SK-MEL-5 (cell line): Measurements from ENCODE around the gene CDC14A. TPM values are rescaled to one million over a fixed set of nuclear protein-coding genes. Genes with fewer than 3 reads are reported as not detected.

ENCODE experiments used
- DNase-seq: peaks from one replicate; pipeline ENCODE4 v3.0.0-alpha.2; 2016; ENCODE audit warnings: low read depth, low spot score
- in situ Hi-C: cut with HindIII; loops from 2 replicates; pipeline ENCODE4 v1.10.0; 2016; ENCODE audit warnings: low sequenced_read_pairs, high pct_unique_total_duplicates, low pct_unique_long_range_greater_than_20kb
- total RNA-seq: library from RNA; depleted of rRNA; stranded (reverse); fragments of >200 nt; shearing (Covaris generic); gene quantifications from 2 replicates; pipeline ENCODE4 v1.2.3, GENCODE V29; 2014; rRNA removed

The CDC14A gene
- total RNA-seq, 1 experiment from 2014 or later = 5.8 TPM

GRCh38 chr1:100565937-100566699, 213.8 kb downstream of the CDC14A start:
- in situ Hi-C loops = no loop called here
- no peak for DNase-seq

- DNase-seq = no peak
- in situ Hi-C loops = no loop called here
These were observed 214.8 kb downstream of the CDC14A start for GRCh38 chr1:100567062-100567461.

Other genes with a start within 250 kb of the CDC14A start
- 7.1 TPM in 2 replicates for gene SASS6, start 219.6 kb upstream of the CDC14A start, total RNA-seq
- gene TRMT13, start 219.3 kb upstream of the CDC14A start, total RNA-seq = 13.7 and 20.3 TPM in 2 replicates
- gene LRRC39, start 174.2 kb upstream of the CDC14A start, total RNA-seq = 4.2 and 5.0 TPM in 2 replicates
- gene DBT, start 102.7 kb upstream of the CDC14A start, total RNA-seq = 3.6 and 4.9 TPM in 2 replicates
- 48.7 and 53.2 TPM in 2 replicates for gene RTCA, start 86.3 kb upstream of the CDC14A start, total RNA-seq
- gene GPR88, start 185.6 kb downstream of the CDC14A start, total RNA-seq = not detected in 2 replicates